ENCODE results near the gene DHX34.
"Not testable (repeated sequence)": the region's sequence is repeated elsewhere in the genome, so short reads cannot be mapped to it uniquely, and the experiment has no call there.

The DHX34 gene

DNA sequence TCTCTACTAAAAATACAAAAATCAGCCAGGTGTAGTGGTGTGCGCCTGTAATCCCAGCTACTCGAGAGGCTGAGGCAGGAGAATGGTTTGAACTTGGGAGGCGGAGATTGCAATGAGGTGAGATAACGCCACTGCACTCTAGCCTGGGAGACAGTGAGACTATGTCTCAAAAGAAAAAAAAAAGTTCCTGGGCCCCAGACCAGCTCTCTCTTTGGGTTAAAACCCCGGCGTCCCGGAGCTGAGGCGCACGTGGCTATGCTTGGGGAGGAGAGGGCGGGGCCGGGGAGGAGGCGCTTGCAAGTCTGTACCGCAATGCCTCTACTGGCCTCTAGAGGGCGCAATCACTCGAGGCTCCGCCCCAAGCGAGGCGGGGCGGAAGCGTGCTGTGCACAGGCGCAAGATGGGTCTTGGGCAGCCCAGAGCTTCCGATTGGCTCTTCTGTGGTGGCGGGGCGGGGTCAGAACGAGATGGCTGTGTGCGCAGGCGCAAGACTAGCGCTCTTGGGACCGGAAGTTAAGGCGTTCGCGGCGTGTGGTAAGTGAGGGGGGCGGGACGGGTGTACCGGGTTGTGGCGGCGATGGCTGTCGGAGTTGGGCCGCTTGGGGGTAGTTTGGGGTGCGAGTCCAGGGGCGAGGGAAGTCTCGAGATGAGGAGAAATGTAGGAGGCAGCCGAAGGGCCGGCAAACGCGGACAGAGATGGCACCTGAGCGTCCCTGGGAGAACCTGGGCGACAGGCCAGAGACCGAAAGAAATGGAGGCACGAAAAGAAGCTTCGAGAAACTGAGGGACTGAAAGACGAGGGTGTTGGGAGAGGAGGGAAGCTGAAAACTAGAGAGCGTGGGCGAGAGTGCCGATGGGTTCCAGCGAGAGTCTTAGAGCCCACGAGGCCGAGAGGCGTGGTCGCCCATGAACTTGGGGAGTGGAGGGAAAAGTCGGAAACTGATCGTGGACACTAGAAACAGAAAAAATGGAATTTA, at the start of gene DHX34:
Gene DHX34 (plus strand): TSS at position 497 of the 977 bp plus-strand sequence. CDS start 3,716 bp downstream, outside the sequence.
- FAIRE-seq, result peak; percentile 98

- not testable (repeated sequence) for FAIRE-seq
These were observed 48.2 kb upstream of the DHX34 start for GRCh38 chr19:47300867-47301266.

DNA sequence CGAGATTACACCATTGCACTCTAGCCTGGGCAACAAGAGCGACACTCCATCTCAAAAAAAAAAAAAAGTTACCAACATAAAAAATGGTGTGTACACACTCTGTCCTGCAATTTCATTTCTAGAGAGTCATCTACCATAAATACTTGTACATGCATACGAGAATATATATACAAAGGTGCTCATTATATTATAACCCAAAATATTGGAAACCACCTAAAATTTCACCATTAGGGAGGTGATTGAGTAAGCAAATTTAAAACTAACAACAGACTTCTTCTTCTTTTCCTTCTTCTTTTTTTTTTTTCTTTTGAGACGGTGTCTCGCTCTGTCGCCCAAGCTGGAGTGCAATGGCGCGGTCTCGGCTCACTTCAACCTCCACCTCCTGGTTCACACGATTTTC, 46.9 kb upstream of the DHX34 start:
- FAIRE-seq, result no peak

GRCh38 chr19:47303966-47304365, 45.1 kb upstream of the DHX34 start:
- FAIRE-seq, result no peak

DNA sequence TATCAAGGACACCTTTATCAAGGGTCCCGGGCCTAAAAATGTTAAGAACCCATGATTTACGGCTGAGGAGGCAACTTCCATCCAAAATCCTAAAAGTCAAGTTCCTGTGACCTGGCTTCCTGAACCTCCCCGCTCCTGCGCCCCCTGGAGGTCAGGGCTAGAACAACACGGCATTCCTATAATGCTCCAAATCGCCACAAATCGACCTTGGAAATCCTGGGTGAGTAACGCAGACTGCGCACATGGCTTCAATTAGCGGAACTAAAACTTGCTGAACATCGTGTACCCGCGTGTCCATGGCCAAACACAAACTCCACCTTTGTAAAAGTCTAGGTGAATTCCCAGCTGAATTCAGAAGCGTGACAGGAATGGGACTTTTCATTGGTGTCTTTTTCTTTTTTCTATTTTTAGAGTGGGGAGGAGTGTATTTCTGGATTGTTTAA, 43.8 kb upstream of the DHX34 start:
- peak; percentile 85 for FAIRE-seq

- FAIRE-seq, result no peak
These were observed 42.8 kb upstream of the DHX34 start for GRCh38 chr19:47306303-47306702.

GRCh38 chr19:47309038-47309437, 40.1 kb upstream of the DHX34 start:
- no peak for FAIRE-seq

DNA sequence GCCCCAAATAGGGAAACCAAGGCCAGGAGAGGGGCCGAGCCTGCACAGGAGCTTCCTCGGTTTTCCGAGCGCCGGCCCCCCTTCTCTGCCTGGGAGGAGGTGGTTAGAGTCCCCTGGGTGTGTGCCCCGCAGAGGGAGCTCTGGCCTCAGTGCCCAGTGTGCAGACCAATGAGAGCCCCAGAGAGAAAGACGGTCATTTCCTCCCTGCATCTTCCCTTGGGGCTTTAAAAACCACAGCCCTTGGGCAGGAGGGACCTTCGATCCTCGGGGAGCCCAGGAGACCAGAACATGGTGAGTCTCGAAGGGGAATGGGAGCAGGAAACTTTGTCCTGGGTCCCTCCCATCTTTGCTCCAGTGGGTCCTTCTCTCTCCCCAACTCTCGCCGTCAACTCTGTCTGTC, 39.5 kb upstream of the DHX34 start, which contains the start of gene C5AR1:
Gene C5AR1 (plus strand): TSS at position 254 of the 400 bp plus-strand sequence. CDS start 35 bp downstream, at position 289.
- no peak for FAIRE-seq

- FAIRE-seq, result no peak
These were observed 38.8 kb upstream of the DHX34 start for GRCh38 chr19:47310323-47310722.

DNA sequence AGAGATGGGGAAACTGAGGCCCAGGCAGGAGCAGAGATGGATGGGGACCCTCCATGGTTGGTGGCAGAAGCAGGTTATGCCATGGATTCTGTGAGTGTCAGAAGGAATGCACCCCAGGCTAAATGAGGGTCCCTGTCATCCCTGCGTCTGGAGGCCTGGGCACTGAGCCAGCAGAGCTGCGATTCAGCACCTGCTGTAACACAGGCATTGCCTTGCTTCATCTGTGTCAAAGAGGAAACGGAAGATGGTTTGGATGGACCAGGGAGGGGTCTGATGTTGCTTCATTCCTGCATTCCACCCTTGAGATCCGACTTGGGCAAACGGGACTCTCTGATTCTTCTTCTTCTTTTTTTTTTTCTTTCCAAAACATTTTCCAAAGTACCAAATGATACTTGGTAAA, 38.3 kb upstream of the DHX34 start:
- no peak for FAIRE-seq

DNA sequence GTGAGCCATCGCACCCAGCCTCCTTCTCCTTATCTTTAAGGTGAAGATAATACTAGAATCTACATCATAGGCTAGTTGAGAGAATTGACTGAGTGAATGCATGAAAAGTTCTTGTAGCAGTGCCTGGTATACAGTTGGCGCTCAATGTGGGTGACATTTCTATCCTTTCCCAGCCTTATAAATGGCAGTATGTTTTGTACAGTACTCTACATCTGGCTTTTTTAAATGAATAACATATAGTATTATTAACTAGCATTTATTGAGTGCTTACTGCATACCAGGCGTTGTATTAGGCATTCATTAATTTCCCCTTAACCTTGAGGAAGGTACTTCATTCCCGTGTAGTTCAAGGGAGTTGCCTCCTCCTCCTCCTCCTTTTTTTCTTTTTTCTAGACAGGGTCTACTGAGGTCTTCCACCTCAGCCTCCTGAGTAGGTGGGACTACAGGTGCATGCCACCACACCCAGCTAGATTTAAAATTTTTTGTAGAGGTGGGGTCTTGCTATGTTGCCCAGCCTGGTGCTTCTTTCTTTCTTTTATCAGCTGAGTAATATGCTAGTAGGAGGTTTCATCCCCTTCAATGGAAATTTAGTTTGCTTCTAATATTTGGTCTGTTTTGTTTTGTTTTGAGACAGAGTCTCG, 36.6 kb upstream of the DHX34 start:
- FAIRE-seq, result no peak

DNA sequence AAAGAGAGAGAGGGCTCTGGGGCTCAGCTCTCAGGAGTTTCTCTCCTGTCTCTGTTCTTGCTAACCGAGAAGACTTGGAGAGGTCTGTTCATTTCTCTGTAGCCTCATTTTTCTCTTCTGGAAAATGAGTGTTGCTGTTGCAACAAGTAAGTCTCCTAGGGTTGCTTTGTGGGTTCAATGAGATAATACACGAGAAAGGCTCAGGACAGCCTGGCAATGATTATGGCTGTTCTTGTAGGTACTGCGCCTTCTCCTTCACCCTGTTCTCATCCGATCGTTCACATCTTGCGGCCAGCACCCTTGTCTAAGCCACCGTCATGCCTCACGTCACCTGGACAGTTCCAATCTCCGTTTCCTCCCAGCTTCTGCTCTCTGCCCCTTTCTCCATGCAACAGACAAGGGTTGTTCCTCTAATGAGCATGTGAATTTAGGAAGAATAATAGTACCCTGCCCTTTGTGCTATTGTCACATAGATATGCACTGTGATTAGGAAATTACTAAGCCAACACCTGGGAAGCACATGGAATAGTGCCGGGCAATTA, 35.3 kb upstream of the DHX34 start:
- no peak for FAIRE-seq

- FAIRE-seq, result no peak
These were observed 33.8 kb upstream of the DHX34 start for GRCh38 chr19:47315125-47315821.

- FAIRE-seq, result no peak
These were observed 32.6 kb upstream of the DHX34 start for GRCh38 chr19:47316513-47316912.

DNA sequence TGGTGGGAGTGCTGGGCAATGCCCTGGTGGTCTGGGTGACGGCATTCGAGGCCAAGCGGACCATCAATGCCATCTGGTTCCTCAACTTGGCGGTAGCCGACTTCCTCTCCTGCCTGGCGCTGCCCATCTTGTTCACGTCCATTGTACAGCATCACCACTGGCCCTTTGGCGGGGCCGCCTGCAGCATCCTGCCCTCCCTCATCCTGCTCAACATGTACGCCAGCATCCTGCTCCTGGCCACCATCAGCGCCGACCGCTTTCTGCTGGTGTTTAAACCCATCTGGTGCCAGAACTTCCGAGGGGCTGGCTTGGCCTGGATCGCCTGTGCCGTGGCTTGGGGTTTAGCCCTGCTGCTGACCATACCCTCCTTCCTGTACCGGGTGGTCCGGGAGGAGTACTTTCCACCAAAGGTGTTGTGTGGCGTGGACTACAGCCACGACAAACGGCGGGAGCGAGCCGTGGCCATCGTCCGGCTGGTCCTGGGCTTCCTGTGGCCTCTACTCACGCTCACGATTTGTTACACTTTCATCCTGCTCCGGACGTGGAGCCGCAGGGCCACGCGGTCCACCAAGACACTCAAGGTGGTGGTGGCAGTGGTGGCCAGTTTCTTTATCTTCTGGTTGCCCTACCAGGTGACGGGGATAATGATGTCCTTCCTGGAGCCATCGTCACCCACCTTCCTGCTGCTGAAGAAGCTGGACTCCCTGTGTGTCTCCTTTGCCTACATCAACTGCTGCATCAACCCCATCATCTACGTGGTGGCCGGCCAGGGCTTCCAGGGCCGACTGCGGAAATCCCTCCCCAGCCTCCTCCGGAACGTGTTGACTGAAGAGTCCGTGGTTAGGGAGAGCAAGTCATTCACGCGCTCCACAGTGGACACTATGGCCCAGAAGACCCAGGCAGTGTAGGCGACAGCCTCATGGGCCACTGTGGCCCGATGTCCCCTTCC, 28.9 kb upstream of the DHX34 start:
- FAIRE-seq, result no peak

- FAIRE-seq, result no peak
These were observed 27.5 kb upstream of the DHX34 start for GRCh38 chr19:47321630-47322029.

DNA sequence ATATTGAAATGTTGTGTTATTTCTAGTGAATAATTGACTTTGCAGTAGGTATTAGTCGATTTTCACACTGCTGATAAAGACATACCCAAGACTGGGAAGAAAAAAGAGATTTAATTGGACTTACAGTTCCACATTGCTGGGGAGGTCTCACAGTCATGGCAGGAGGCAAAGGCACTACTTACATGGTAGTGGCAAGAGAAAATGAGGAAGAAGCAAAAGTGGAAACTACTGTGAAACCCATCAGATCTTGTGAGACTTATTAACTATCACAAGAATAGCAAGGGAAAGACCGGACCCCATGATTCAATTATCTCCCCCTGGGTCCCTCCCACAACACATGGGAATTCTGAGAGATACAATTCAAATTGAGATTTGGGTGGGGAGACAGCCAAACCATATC, 27.1 kb upstream of the DHX34 start:
- FAIRE-seq, result no peak

DNA sequence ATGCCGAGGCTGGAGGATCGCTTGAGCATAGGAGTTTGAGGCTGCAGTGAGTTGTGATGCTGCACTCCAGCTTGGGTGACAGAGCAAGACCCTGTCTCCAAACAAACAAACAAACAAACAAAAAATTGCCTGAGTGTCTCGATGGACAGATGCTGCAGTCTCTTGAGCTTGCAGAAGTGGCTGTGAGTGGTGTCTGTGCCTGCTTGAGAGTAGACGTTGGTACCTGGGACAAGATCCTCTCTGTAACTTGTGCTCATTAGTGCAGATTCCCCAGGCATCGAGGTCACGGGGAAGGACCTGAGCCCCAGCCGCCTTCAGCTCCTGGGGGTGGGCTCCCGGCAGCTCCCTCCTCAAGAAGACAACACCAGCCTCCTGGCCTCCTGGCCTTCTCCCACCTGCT, 25.7 kb upstream of the DHX34 start:
- FAIRE-seq, result no peak

DNA sequence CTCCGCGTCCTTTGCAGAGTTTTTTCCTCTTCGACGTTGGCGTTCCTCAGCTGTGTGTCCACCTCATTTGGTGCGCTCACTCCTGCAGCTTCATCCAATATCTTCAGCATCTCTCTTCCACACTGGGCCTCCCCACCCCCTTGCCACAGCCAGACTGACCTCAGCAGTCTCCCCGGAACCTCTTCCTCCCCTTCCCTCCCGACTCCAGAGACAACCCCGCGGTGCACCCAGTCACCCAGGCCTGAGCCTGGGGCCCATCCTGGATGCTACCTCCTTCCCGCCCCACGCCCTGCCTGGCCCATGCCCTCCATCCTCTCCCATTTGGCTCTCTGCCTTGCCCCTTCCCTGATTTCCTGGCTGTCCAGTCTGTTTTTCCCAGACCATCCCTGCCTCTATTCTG, 25.2 kb upstream of the DHX34 start:
- no peak for FAIRE-seq

DNA sequence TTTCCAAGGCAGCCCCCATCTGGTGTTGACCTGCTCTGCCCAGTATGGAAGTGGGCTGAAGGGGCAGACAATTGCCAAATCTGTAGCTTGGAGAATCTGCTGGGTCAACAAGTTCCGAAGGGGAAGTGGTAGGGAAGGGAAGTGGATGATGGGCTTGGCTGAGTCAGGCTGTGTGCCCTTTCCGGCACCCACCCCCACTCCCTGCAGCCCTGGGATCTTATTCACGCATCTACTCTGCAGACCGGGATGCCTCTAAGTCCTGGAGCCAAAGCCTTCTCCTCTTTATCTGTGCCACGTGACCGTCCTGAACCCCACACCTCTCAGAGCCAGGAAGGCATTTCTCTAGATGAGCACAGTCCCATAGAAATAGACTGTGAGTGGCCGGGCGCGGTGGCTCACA, 24.6 kb upstream of the DHX34 start:
- no peak for FAIRE-seq

DNA sequence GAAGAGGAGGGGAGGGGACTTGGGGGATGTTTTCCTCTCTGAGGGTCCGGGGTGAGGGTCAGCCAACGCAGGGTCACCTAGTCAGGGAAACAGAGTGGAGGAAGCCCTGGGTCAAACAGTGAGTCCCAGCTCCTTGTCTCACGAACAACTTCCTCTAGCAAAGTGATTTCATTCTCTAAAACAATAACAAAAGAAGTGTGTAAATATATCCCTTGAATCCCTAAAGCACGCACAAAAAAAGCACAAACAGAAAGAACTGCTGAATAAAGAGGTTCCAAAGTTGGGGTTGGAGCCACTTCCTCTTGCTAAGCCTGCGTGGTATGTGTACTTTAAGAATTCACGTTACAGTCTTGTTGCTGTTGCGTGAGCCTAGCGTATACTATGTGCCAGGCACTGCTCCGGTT, 18.6 kb upstream of the DHX34 start:
- no peak for FAIRE-seq

DNA sequence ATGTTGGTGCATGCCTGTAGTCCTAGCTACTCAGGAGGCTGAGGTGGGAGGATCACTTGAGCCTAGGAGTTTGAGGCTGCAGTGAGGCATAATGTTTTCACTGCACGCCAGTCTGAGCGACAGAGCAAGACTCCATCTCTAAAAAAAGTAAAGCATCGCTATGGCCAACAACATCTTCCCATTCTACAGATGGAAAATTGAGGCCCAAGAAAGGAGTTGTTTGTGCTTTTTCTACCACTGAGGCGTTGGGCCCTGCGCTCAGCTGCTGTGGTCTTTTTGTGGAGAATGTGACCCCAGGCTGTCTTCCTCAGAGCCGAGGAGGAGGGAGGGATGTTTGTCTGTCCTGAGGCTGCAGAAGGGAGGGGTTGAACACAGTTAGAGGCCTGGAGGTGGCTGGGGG, 17.6 kb upstream of the DHX34 start:
- FAIRE-seq, result no peak

Data from G401.6 (cell line).